K562 (cell line): Measurements from ENCODE around the gene PRKAR2B. TPM values are rescaled to one million over a fixed set of nuclear protein-coding genes. Genes with fewer than 3 reads are reported as not detected.

Source experiments
- C11orf30 ChIP-seq: fragments of 450-650 bp; IDR thresholded peaks from 2 replicates; pipeline ENCODE4 v1.6.1; 2016; ENCODE audit warnings: low read depth, mild to moderate bottlenecking
- CHD1 ChIP-seq: fragments of 200-600 bp; sonication (generic); IDR thresholded peaks from one replicate; pipeline ENCODE4 v1.6.1; 2012; ENCODE audit warnings: mild to moderate bottlenecking, moderate library complexity, low read length, inconsistent platforms
- ESRRB ChIP-seq: fragments of 250-450 bp; sonication (Bioruptor Pico); IDR thresholded peaks from 2 replicates; pipeline ENCODE4 v1.5.0; 2020; ENCODE audit warnings: mild to moderate bottlenecking, moderate library complexity, borderline replicate concordance
- GABPB2 ChIP-seq: fragments of 250-450 bp; sonication (Bioruptor Pico); conservative IDR thresholded peaks from 2 replicates; pipeline ENCODE4 v1.5.1; 2021; ENCODE audit warnings: mild to moderate bottlenecking
- HDAC6 ChIP-seq: IDR thresholded peaks from 2 replicates; pipeline ENCODE4 v1.6.1; 2012; ENCODE audit warnings: low read depth, mild to moderate bottlenecking, control low read depth, inconsistent platforms, low read length, moderate library complexity
- HNRNPH1 ChIP-seq: fragments of 200-400 bp; formaldehyde crosslinking; optimal IDR thresholded peaks from 2 replicates; pipeline ENCODE3; 2017; ENCODE audit warnings: low read depth, mild to moderate bottlenecking, low read length, moderate library complexity
- L3MBTL2 ChIP-seq: fragments of 450-650 bp; IDR thresholded peaks from 2 replicates; pipeline ENCODE4 v1.6.1; 2016; ENCODE audit warnings: mild to moderate bottlenecking, moderate library complexity
- MYBL2 ChIP-seq, 2 experiments: fragments of 450-650 bp in 1 of 2; sonication (generic) in 1 of 2; formaldehyde crosslinking in 1 of 2; IDR thresholded peaks; 2 replicates each; pipeline versions ENCODE4 v1.6.1 to v1.8.1; 2017 to 2022; ENCODE audit warnings: borderline replicate concordance in 1 of 2, inconsistent platforms in 1 of 2, low read depth in 1 of 2, mild to moderate bottlenecking in 1 of 2, missing genetic modification reagents in 1 of 2, moderate library complexity in 1 of 2
- MYNN ChIP-seq, 2 experiments: sonication (generic); formaldehyde crosslinking in 1 of 2; IDR thresholded peaks; 2 replicates each; pipeline versions ENCODE4 v1.5.0 to v1.6.1; 2016 to 2020; ENCODE audit warnings: antibody characterized with exemption in 1 of 2, missing genetic modification reagents in 1 of 2
- NELFE ChIP-seq: IDR thresholded peaks from 2 replicates; pipeline ENCODE4 v1.6.1; 2011; ENCODE audit warnings: mild to moderate bottlenecking; ENCODE audit not compliant: insufficient read depth, insufficient read length
- NFE2 ChIP-seq: IDR thresholded peaks from 2 replicates; pipeline ENCODE4 v1.6.1; 2014; ENCODE audit warnings: antibody characterized with exemption, low read depth
- PPARD ChIP-seq: fragments of 250-450 bp; sonication (Bioruptor Pico); IDR thresholded peaks from 2 replicates; pipeline ENCODE4 v1.8.0; 2022; ENCODE audit warnings: inconsistent platforms, mild to moderate bottlenecking, moderate library complexity
- RNF2 ChIP-seq: sonication (generic); IDR thresholded peaks from 2 replicates; pipeline ENCODE4 v1.6.1; 2016
- SMAD3 ChIP-seq: fragments of 450-650 bp; formaldehyde crosslinking; conservative IDR thresholded peaks from 2 replicates; pipeline ENCODE4 v1.4.0; 2020; ENCODE audit warnings: mild to moderate bottlenecking
- YBX1 ChIP-seq: fragments of 450-650 bp; IDR thresholded peaks from 2 replicates; pipeline ENCODE4 v1.7.1; 2016; ENCODE audit warnings: mild to moderate bottlenecking
- ZBTB17 ChIP-seq: fragments of 450-650 bp; formaldehyde crosslinking; IDR thresholded peaks from 2 replicates; pipeline ENCODE4 v1.4.0; 2020; ENCODE audit warnings: mild to moderate bottlenecking
- ZNF384 ChIP-seq: IDR thresholded peaks from 2 replicates; pipeline ENCODE4 v1.6.1; 2012; ENCODE audit warnings: low read depth, low read length, improper control_type of control experiment
- polyA plus RNA-seq, 8 experiments: library from polyadenylated mRNA; depleted of rRNA in 4 of 8; stranded (reverse) in 5 of 8; unstranded in 3 of 8; fragments of >200 nt; fragmentation: Nextera tagmentation in 2 of 8; fragmentation: Illumina TruSeq in 1 of 8; extraction: Ambion mirVana in 2 of 8; extraction: Trizol in 1 of 8; gene quantifications; 2 replicates each; pipeline versions ENCODE4 v1.2.1 to v1.2.3, GENCODE V29; 2011 to 2014; ENCODE audit warnings: inconsistent platforms in 1 of 8, missing spikeins in 1 of 8
- total RNA-seq, 7 experiments: library from RNA; depleted of rRNA in 6 of 7; stranded (reverse); fragments of >200 nt in 6 of 7; fragmentation: Illumina TruSeq in 2 of 7; extraction: Trizol in 2 of 7; gene quantifications; 2 replicates each; pipeline versions ENCODE4 v1.2.1 to v1.2.3, GENCODE V29; 2011 to 2021; ENCODE audit warnings: low replicate concordance in 1 of 7
- TF ChIP-seq, protein P1 (sequence below), 3 experiments: fragments of 200-800 bp in 1 of 3; fragments of 250-450 bp in 1 of 3; fragments of 450-650 bp in 1 of 3; sonication (Bioruptor Pico) in 1 of 3; sonication (Bioruptor generic) in 1 of 3; formaldehyde crosslinking in 1 of 3; IDR thresholded peaks; 2 replicates each; pipeline versions ENCODE4 v1.6.1 to v1.8.0; 2016 to 2022; ENCODE audit warnings: mild to moderate bottlenecking in 2 of 3, missing genetic modification characterization in 2 of 3, missing compliant biosample characterization in 1 of 3, moderate library complexity in 1 of 3
- TF ChIP-seq, protein P2 (sequence below): fragments of 450-650 bp; IDR thresholded peaks from 2 replicates; pipeline ENCODE4 v1.6.1; 2018; ENCODE audit warnings: mild to moderate bottlenecking, low read depth; ENCODE audit not compliant: partially characterized antibody
- TF ChIP-seq, protein P3 (sequence below): fragments of 450-650 bp; formaldehyde crosslinking; IDR thresholded peaks from 2 replicates; pipeline ENCODE4 v1.4.0; 2020; ENCODE audit warnings: mild to moderate bottlenecking, mixed read lengths

PRKAR2B gene
- total and polyA plus RNA-seq, 9 of the 15 experiments (the other 6 are each of a cell fraction or from before 2014, with no cell fraction given) = 59.0 to 173 (median 129) TPM

DNA sequence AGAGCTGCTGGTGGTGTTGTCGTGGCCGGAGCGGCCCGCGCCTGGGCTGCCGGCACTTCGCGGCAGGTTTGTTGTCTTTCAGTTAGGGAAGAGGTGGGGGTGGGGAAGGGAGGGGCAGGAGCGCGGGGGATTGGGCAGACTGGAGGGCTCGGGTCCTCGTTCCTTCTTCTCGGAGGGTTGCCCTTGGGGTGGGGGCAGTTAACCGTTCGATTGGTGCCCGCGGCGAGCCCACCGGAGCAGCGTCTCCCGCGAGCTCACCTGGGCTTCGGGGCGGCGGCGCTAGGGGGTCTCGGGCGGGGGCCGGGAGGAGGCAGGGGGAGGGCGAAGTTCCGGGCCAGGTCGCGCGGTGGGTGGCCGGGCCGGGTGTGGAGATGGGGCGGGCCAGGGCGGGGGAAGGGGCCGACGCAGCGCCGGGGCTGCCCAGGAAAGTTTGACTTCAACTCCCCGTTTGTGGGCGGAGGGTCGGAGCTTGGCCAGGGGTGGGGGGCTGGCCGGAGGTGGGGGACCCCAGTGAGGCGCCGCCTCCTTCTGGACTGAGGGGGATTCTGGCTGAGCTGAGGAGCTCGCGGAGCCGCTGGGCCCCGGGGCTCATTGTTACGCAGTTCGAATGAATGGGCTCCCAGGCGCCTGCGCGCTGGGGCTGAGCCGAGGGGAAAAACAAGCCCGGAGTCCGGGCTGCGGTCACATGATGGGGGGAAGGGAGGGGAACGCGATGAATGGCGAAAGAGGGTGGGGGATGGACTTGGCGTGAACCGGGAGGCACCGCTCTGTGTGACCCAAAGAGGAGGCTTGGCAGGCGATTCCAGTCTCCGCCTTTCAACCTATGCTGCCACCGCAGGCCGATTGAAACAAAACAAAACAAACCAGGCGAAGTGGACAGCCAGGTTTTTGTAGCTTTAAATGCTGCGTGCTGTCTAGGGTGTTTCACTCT is 124.9 kb downstream of the PRKAR2B start (continued):
- TF ChIP-seq NELFE = no peak
- TF ChIP-seq ESRRB (CRISPR knock-in tag) = no peak
- no peak for TF ChIP-seq YBX1
- no peak for TF ChIP-seq HNRNPH1
- TF ChIP-seq, protein P1, sequence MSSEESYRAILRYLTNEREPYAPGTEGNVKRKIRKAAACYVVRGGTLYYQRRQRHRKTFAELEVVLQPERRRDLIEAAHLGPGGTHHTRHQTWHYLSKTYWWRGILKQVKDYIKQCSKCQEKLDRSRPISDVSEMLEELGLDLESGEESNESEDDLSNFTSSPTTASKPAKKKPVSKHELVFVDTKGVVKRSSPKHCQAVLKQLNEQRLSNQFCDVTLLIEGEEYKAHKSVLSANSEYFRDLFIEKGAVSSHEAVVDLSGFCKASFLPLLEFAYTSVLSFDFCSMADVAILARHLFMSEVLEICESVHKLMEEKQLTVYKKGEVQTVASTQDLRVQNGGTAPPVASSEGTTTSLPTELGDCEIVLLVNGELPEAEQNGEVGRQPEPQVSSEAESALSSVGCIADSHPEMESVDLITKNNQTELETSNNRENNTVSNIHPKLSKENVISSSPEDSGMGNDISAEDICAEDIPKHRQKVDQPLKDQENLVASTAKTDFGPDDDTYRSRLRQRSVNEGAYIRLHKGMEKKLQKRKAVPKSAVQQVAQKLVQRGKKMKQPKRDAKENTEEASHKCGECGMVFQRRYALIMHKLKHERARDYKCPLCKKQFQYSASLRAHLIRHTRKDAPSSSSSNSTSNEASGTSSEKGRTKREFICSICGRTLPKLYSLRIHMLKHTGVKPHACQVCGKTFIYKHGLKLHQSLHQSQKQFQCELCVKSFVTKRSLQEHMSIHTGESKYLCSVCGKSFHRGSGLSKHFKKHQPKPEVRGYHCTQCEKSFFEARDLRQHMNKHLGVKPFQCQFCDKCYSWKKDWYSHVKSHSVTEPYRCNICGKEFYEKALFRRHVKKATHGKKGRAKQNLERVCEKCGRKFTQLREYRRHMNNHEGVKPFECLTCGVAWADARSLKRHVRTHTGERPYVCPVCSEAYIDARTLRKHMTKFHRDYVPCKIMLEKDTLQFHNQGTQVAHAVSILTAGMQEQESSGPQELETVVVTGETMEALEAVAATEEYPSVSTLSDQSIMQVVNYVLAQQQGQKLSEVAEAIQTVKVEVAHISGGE (CRISPR knock-in tag; IDR thresholded peaks at IDR 0.05) = no peak
- peak; percentile 98 for TF ChIP-seq RNF2
- no peak for TF ChIP-seq MYBL2 (IDR thresholded peaks at IDR 0.05; ENCODE audit: low read depth)
- TF ChIP-seq MYBL2 (CRISPR knock-in tag; IDR thresholded peaks at IDR 0.05; ENCODE audit: borderline replicate concordance) = no peak
- no peak for TF ChIP-seq HDAC6
- TF ChIP-seq, protein P2, sequence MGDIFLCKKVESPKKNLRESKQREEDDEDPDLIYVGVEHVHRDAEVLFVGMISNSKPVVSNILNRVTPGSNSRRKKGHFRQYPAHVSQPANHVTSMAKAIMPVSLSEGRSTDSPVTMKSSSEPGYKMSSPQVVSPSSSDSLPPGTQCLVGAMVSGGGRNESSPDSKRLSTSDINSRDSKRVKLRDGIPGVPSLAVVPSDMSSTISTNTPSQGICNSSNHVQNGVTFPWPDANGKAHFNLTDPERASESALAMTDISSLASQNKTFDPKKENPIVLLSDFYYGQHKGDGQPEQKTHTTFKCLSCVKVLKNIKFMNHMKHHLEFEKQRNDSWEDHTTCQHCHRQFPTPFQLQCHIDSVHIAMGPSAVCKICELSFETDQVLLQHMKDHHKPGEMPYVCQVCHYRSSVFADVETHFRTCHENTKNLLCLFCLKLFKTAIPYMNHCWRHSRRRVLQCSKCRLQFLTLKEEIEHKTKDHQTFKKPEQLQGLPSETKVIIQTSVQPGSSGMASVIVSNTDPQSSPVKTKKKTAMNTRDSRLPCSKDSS = no peak
- TF ChIP-seq C11orf30 = peak; percentile 62
- TF ChIP-seq, protein P3, sequence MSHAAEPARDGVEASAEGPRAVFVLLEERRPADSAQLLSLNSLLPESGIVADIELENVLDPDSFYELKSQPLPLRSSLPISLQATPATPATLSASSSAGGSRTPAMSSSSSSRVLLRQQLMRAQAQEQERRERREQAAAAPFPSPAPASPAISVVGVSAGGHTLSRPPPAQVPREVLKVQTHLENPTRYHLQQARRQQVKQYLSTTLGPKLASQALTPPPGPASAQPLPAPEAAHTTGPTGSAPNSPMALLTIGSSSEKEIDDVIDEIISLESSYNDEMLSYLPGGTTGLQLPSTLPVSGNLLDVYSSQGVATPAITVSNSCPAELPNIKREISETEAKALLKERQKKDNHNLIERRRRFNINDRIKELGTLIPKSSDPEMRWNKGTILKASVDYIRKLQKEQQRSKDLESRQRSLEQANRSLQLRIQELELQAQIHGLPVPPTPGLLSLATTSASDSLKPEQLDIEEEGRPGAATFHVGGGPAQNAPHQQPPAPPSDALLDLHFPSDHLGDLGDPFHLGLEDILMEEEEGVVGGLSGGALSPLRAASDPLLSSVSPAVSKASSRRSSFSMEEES (CRISPR knock-in tag) = peak; percentile 96
- TF ChIP-seq MYNN (IDR thresholded peaks at IDR 0.05) = peak; percentile 92
- TF ChIP-seq MYNN (CRISPR knock-in tag; IDR thresholded peaks at IDR 0.05) = no peak
- peak; percentile 32; the same call in 1 of the 2 replicates for TF ChIP-seq ZBTB17
- TF ChIP-seq PPARD (CRISPR knock-in tag) = no peak
- peak; percentile 96 for TF ChIP-seq CHD1
- no peak for TF ChIP-seq GABPB2
- no peak for TF ChIP-seq ZNF384
- no peak; the same call in 1 of the 2 replicates for TF ChIP-seq NFE2
- peak; percentile 73; the same call in 1 of the 2 replicates for TF ChIP-seq SMAD3 (CRISPR knock-in tag)
- peak; percentile 73 for TF ChIP-seq L3MBTL2
